AG10803 (cell line): Measurements from ENCODE around the gene CD69.
"Not testable (repeated sequence)": the region's sequence is repeated elsewhere in the genome, so short reads cannot be mapped to it uniquely, and the experiment has no call there.

Source experiments
- DNase-seq: peaks from one replicate; pipeline ENCODE4 v3.0.0; 2010; ENCODE audit warnings: low read depth
- H3K4me3 ChIP-seq: 2 replicates; pipeline ENCODE4 v1.5.1; 2011; ENCODE audit warnings: mild to moderate bottlenecking, low read length, control low read depth
- CTCF ChIP-seq: conservative IDR thresholded peaks from 2 replicates; pipeline ENCODE4 v1.5.1; 2011; ENCODE audit warnings: mild to moderate bottlenecking, low read length, control low read depth, inconsistent platforms

Gene CD69

GRCh38 chr12:9717070-9717925, 43.4 kb downstream of the CD69 start:
- TF ChIP-seq CTCF, result no peak
- no peak for DNase-seq
- no peak overlapping the region for H3K4me3 ChIP-seq

- not testable (repeated sequence) for H3K4me3 ChIP-seq, DNase-seq
Measured at GRCh38 chr12:9713032-9713558, 47.6 kb downstream of the CD69 start.

GRCh38 chr12:9711664-9712063, 49.0 kb downstream of the CD69 start:
- DNase-seq, result peak; percentile 44
- H3K4me3 ChIP-seq, result no peak overlapping the region
- TF ChIP-seq CTCF, result no peak

- no peak for TF ChIP-seq CTCF
- no peak for DNase-seq
- H3K4me3 ChIP-seq, result no peak overlapping the region
Measured at GRCh38 chr12:9710584-9711375, 49.9 kb downstream of the CD69 start.

GRCh38 chr12:9708853-9709252, 51.8 kb downstream of the CD69 start:
- no peak overlapping the region for H3K4me3 ChIP-seq
- no peak for DNase-seq
- no peak for TF ChIP-seq CTCF

GRCh38 chr12:9707864-9708808, 52.6 kb downstream of the CD69 start:
- TF ChIP-seq CTCF, result peak; percentile 89
- H3K4me3 ChIP-seq, result no peak overlapping the region
- DNase-seq, result peak; percentile 58

GRCh38 chr12:9707356-9707755, 53.3 kb downstream of the CD69 start:
- TF ChIP-seq CTCF, result no peak
- no peak for DNase-seq
- H3K4me3 ChIP-seq, result no peak overlapping the region
